GM12878 (cell line): ENCODE data around the gene COX7C.
"Not testable (repeated sequence)": the region's sequence is repeated elsewhere in the genome, so short reads cannot be mapped to it uniquely, and the experiment has no call there.

Experiments used
- ATF3 ChIP-seq: IDR thresholded peaks from 2 replicates; pipeline ENCODE4 v1.6.1; 2011; ENCODE audit warnings: low read depth, mild to moderate bottlenecking, low read length, moderate library complexity, borderline replicate concordance; ENCODE audit errors: extremely low read depth
- CBX3 ChIP-seq: fragments of 200-600 bp; sonication (generic); IDR thresholded peaks from 2 replicates; pipeline ENCODE4 v1.6.1; 2016; ENCODE audit warnings: low read depth, borderline replicate concordance
- CTCF ChIP-seq, 3 experiments: IDR thresholded peaks in 2 of 3; conservative IDR thresholded peaks in 1 of 3; 2 replicates each; pipeline ENCODE4 v1.5.1; 2011; ENCODE audit warnings: low read depth in 3 of 3, low read length in 3 of 3, mild to moderate bottlenecking in 3 of 3, control low read depth in 2 of 3, moderate library complexity in 2 of 3, inconsistent platforms in 1 of 3, mixed read lengths in 1 of 3; ENCODE audit not compliant: control insufficient read depth in 2 of 3, insufficient read depth in 1 of 3; ENCODE audit errors: extremely low read depth in 1 of 3
- EP300 ChIP-seq, 2 experiments: fragments of 150-350 bp in 1 of 2; IDR thresholded peaks; 2 replicates each; pipeline ENCODE4 v1.6.1; 2011 to 2012; ENCODE audit warnings: low read depth in 2 of 2, low read length in 2 of 2, borderline replicate concordance in 1 of 2, improper control_type of control experiment in 1 of 2, inconsistent platforms in 1 of 2; ENCODE audit not compliant: control insufficient read depth in 1 of 2
- HDAC2 ChIP-seq: fragments of 200-600 bp; sonication (generic); IDR thresholded peaks from 2 replicates; pipeline ENCODE4 v1.6.1; 2017
- JUNB ChIP-seq: IDR thresholded peaks from 2 replicates; pipeline ENCODE4 v1.6.1; 2016; ENCODE audit warnings: antibody characterized with exemption, mild to moderate bottlenecking
- JUND ChIP-seq: IDR thresholded peaks from 2 replicates; pipeline ENCODE4 v1.6.1; 2012; ENCODE audit warnings: low read depth, mild to moderate bottlenecking, low read length, improper control_type of control experiment, moderate library complexity
- NR2C2 ChIP-seq: IDR thresholded peaks from 2 replicates; pipeline ENCODE4 v1.6.1; 2011; ENCODE audit warnings: borderline replicate concordance, low read depth; ENCODE audit not compliant: control insufficient read depth, insufficient read length
- PBX3 ChIP-seq: IDR thresholded peaks from 2 replicates; pipeline ENCODE4 v1.6.1; 2011; ENCODE audit warnings: mild to moderate bottlenecking, low read depth, low read length, moderate library complexity; ENCODE audit not compliant: insufficient replicate concordance
- POLR2A ChIP-seq: IDR thresholded peaks from 2 replicates; pipeline ENCODE4 v1.6.1; 2011; ENCODE audit warnings: low read depth, mild to moderate bottlenecking, low read length
- POLR2AphosphoS5 ChIP-seq: IDR thresholded peaks from 2 replicates; pipeline ENCODE4 v1.6.1; 2011; ENCODE audit warnings: mild to moderate bottlenecking, low read length, inconsistent platforms
- TF ChIP-seq, protein P1 (sequence below): fragments of 450-650 bp; IDR thresholded peaks from 2 replicates; pipeline ENCODE4 v1.6.1; 2017; ENCODE audit warnings: antibody characterized with exemption, mild to moderate bottlenecking, moderate library complexity
- TF ChIP-seq, protein P2 (sequence below): IDR thresholded peaks from 2 replicates; pipeline ENCODE4 v1.6.1; 2012; ENCODE audit warnings: low read length, inconsistent platforms

- TF ChIP-seq CTCF (IDR thresholded peaks at IDR 0.05 in 2 of 3, conservative IDR thresholded peaks at IDR 0.05 in 1 of 3; ENCODE audit: control insufficient read depth in 2 of 3, extremely low read depth in 1 of 3, insufficient read depth in 1 of 3, low read depth in 3 of 3, low read length in 3 of 3); POLR2AphosphoS5; EP300 (IDR thresholded peaks at IDR 0.05; ENCODE audit: borderline replicate concordance in 1 of 2, control insufficient read depth in 1 of 2, low read depth in 2 of 2, low read length in 2 of 2); JUNB; JUND; POLR2A; HDAC2; PBX3; ATF3; NR2C2; CBX3: not testable (repeated sequence)
- TF ChIP-seq, protein P1, sequence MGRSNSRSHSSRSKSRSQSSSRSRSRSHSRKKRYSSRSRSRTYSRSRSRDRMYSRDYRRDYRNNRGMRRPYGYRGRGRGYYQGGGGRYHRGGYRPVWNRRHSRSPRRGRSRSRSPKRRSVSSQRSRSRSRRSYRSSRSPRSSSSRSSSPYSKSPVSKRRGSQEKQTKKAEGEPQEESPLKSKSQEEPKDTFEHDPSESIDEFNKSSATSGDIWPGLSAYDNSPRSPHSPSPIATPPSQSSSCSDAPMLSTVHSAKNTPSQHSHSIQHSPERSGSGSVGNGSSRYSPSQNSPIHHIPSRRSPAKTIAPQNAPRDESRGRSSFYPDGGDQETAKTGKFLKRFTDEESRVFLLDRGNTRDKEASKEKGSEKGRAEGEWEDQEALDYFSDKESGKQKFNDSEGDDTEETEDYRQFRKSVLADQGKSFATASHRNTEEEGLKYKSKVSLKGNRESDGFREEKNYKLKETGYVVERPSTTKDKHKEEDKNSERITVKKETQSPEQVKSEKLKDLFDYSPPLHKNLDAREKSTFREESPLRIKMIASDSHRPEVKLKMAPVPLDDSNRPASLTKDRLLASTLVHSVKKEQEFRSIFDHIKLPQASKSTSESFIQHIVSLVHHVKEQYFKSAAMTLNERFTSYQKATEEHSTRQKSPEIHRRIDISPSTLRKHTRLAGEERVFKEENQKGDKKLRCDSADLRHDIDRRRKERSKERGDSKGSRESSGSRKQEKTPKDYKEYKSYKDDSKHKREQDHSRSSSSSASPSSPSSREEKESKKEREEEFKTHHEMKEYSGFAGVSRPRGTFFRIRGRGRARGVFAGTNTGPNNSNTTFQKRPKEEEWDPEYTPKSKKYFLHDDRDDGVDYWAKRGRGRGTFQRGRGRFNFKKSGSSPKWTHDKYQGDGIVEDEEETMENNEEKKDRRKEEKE = not testable (repeated sequence)
- TF ChIP-seq, protein P2, sequence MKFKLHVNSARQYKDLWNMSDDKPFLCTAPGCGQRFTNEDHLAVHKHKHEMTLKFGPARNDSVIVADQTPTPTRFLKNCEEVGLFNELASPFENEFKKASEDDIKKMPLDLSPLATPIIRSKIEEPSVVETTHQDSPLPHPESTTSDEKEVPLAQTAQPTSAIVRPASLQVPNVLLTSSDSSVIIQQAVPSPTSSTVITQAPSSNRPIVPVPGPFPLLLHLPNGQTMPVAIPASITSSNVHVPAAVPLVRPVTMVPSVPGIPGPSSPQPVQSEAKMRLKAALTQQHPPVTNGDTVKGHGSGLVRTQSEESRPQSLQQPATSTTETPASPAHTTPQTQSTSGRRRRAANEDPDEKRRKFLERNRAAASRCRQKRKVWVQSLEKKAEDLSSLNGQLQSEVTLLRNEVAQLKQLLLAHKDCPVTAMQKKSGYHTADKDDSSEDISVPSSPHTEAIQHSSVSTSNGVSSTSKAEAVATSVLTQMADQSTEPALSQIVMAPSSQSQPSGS = not testable (repeated sequence)
Observed at GRCh38 chr5:86569522-86570426, 48.0 kb upstream of the COX7C start.
